Fibroblast of villous mesenchyme (primary cell): ENCODE measurements around the gene OPRM1. TPM values are rescaled to one million over a fixed set of nuclear protein-coding genes. Genes with fewer than 3 reads are reported as not detected.
A peak's percentile ranks its signal among the peaks of the same experiment; 100 is the strongest.

Source experiments
- DNase-seq: peaks from one replicate; pipeline ENCODE4 v3.0.0-alpha.2; 2010; ENCODE audit warnings: low read depth
- H3K4me3 ChIP-seq: 2 replicates; pipeline ENCODE4 v1.5.1; 2011; ENCODE audit warnings: low read depth, mild to moderate bottlenecking, low read length
- total RNA-seq: library from RNA; depleted of rRNA; stranded (reverse); fragments of >200 nt; gene quantifications from 2 replicates; pipeline ENCODE4 v1.2.3, GENCODE V29; 2012
- TF ChIP-seq, protein P1 (sequence below): IDR thresholded peaks from 2 replicates; pipeline ENCODE4 v1.5.1; 2012; ENCODE audit warnings: low read depth, mild to moderate bottlenecking, low read length; ENCODE audit not compliant: insufficient read depth

OPRM1 gene
- total RNA-seq, 1 donor: not detected

DNA sequence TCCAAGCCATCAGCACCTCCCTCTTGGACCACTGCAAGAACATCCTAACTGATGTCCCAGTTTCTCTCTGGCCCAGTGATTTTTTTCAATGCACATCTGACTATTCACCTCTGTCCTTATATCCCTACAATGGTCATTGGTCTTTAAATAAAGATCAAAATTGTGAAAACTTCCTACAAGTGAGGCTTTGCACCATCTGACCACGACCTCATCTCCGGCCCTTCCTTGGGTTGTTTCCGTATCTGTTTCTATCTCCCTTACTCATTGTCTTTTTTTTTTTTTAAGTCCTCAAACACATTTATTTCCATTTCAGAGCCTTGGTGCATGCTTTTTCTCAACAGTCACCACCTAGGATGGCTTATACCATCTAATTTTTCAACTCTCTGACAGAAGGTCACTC is 229.4 kb downstream of the OPRM1 start:
- no peak overlapping the region for H3K4me3 ChIP-seq
- DNase-seq: no peak
- TF ChIP-seq, protein P1, sequence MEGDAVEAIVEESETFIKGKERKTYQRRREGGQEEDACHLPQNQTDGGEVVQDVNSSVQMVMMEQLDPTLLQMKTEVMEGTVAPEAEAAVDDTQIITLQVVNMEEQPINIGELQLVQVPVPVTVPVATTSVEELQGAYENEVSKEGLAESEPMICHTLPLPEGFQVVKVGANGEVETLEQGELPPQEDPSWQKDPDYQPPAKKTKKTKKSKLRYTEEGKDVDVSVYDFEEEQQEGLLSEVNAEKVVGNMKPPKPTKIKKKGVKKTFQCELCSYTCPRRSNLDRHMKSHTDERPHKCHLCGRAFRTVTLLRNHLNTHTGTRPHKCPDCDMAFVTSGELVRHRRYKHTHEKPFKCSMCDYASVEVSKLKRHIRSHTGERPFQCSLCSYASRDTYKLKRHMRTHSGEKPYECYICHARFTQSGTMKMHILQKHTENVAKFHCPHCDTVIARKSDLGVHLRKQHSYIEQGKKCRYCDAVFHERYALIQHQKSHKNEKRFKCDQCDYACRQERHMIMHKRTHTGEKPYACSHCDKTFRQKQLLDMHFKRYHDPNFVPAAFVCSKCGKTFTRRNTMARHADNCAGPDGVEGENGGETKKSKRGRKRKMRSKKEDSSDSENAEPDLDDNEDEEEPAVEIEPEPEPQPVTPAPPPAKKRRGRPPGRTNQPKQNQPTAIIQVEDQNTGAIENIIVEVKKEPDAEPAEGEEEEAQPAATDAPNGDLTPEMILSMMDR: no peak

DNA sequence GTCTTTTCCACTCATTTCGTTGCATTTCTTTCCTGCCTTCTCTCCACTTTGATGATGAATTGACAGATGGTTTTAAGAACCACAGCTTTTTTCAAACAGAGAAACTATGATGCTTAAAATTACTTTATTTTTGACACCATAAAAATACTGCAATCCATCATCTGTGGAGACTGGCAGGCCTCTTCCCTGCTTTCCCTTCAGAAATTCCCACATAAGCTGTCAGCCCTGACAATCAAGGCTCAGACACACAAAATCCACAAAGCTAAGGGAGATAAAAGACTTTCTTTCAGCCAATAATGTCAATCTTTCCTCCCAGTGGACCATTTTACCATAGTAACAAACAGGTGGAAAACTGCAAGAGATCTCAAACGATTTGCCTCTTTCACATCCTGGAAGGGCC is 235.1 kb downstream of the OPRM1 start:
- DNase-seq: no peak
- no peak overlapping the region for H3K4me3 ChIP-seq
- TF ChIP-seq, protein P1: no peak

DNA sequence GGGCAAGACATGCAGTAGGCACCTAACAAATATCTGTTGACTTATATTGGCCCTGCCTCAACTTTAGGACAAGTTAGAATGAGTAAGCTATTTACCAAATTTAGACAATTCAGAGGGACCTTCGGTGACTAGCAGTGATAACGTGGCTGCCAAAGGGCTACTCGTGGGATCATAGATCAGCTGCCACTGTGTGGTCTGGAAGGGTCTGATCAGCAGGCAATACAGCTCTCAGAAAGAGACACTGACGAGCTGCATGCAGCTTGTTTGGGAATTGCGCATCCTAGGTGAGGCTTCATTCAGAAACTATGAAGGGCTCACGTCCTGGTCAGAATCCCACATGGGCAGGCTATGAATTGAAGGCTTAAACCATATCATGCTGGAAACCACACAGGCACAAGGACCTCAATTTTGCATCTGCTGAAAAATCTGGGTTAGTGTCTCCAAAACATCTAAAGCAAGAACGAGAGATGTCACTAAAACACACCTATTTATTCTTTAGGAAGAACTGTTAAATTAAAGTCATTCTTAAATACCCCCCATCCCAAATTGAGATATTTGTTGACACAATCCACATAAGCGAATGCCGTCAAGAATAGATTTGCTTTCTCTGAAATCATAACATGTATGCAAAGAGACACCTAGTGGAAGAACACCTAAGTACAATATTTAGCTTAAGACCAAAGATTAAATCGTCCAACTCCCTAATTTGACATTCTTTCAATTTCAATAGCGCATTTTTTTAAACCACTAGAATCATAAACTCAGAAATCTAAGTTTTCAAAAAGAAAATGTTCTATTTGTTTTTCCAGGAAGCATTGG is 238.0 kb downstream of the OPRM1 start:
- peak overlapping the region; percentile 14 for H3K4me3 ChIP-seq
- DNase-seq: peak; percentile 60
- TF ChIP-seq, protein P1: peak; percentile 60

DNA sequence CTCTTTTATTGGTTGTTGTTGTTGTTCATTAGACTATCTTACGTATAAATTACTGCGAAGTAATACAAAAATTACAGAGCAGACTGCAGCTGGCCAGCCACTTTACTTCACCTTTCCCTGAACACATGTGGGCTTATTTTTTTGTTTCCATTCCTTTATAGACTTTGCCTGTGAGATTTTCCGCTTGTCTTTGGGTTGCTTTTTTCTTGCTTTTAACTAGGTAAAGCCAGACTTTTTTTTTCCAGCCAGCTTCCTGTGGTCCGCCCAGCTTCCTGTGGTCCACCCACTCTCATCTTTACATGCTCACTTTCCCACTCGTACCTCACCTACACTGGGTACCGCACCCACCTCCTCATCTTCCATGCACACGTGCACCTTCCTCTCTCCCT is 238.6 kb downstream of the OPRM1 start:
- DNase-seq: no peak
- TF ChIP-seq, protein P1: no peak
- peak overlapping the region; percentile 14 for H3K4me3 ChIP-seq

DNA sequence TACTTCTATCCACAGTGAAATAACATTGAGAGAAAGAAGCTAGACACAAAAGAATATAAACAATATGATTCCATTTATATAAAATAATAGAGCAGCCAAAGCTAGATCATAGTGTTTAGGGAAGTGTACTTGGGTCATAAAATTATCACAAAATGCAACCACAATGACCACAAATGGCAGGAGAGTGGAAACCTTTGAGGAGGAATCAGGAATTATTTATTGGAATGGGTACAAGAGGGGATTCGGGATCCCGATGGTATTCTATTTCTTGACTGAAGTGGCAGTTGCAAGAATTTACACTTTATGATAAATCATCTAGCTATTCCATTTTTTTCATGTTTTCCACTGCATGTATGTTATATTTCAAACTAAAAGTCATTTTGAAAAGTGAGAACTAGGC is 241.5 kb downstream of the OPRM1 start:
- no peak overlapping the region for H3K4me3 ChIP-seq
- TF ChIP-seq, protein P1: no peak
- no peak for DNase-seq

DNA sequence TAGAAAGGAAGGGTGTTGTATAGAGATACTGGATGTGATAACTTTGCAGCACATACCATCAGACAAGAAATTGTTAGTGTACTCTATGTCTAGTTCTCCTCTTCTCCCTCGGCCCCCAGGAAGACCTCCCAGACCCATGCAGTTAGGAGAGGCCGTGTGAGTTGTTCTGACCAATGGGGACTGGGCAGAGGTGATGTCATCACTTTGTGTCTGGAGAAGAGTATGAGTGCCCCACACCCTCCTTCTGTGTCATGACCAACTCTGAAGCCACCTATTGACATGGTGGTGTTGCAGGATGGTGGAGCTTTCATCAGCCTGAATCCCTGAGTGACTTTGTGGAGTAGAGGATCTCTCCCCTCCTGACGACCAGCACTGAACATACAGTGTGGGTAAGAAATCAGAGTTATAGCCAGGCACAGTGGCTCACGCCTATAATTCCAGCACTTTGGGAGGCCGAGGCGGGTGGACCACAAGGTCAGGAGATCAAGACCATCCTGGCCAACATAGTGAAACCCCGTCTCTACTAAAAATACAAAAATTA is 245.3 kb downstream of the OPRM1 start:
- no peak overlapping the region for H3K4me3 ChIP-seq
- TF ChIP-seq, protein P1: no peak
- DNase-seq: no peak

DNA sequence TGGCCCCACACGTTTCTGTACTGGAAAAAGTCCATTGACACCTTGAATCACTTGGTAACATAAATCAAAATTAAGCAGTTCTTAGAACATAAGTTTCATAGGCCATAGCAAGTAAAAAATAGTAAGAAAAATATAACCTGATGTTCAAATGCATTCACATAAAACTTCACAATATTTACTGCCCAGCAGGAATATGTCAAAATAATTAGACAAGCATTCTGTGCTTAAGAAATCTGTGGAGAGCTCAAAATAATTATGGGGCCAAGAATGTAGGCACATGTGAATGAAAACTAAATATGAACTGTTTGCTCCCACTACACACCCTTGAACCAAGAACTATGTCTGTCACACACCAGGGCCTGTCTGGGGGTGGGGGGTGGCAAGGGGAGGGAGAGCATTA is 246.8 kb downstream of the OPRM1 start:
- TF ChIP-seq, protein P1: no peak
- H3K4me3 ChIP-seq: no peak overlapping the region
- peak; percentile 52 for DNase-seq
